Activated T-cell treated with anti-CD3 and anti-CD28 coated beads for 24 hours (primary cell): ENCODE results near the gene ZFHX3.

Experiments
- DNase-seq: peaks from one replicate; pipeline ENCODE4 v3.0.0-alpha.2; 2020; ENCODE audit warnings: low read depth

Gene ZFHX3

GRCh38 chr16:72873853-72874252, 174.1 kb downstream of the ZFHX3 start:
- DNase-seq, result no peak

- DNase-seq, result no peak
Observed at GRCh38 chr16:72873044-72873443, 174.9 kb downstream of the ZFHX3 start.

GRCh38 chr16:72865835-72866234, 182.1 kb downstream of the ZFHX3 start:
- no peak for DNase-seq

- no peak for DNase-seq
Observed at GRCh38 chr16:72865258-72865657, 182.7 kb downstream of the ZFHX3 start.

GRCh38 chr16:72864130-72864833, 183.6 kb downstream of the ZFHX3 start:
- DNase-seq, result no peak

GRCh38 chr16:72862090-72862489, 185.8 kb downstream of the ZFHX3 start:
- no peak for DNase-seq

- no peak for DNase-seq
Observed at GRCh38 chr16:72860726-72861562, 187.0 kb downstream of the ZFHX3 start.

- DNase-seq, result no peak
Observed at GRCh38 chr16:72859581-72859980, 188.3 kb downstream of the ZFHX3 start.

GRCh38 chr16:72858665-72859493, 189.0 kb downstream of the ZFHX3 start:
- DNase-seq, result no peak

- no peak for DNase-seq
Observed at GRCh38 chr16:72857834-72858664, 189.9 kb downstream of the ZFHX3 start.

GRCh38 chr16:72856797-72857196, 191.1 kb downstream of the ZFHX3 start:
- DNase-seq, result no peak

GRCh38 chr16:72854267-72854959, 193.5 kb downstream of the ZFHX3 start:
- DNase-seq, result no peak

GRCh38 chr16:72853575-72854266, 194.2 kb downstream of the ZFHX3 start:
- DNase-seq, result no peak

- DNase-seq, result no peak
Observed at GRCh38 chr16:72852421-72852820, 195.5 kb downstream of the ZFHX3 start.

- DNase-seq, result no peak
Observed at GRCh38 chr16:72850853-72851252, 197.1 kb downstream of the ZFHX3 start.

GRCh38 chr16:72850021-72850420, 197.9 kb downstream of the ZFHX3 start:
- no peak for DNase-seq

GRCh38 chr16:72848759-72849664, 198.9 kb downstream of the ZFHX3 start:
- no peak for DNase-seq

GRCh38 chr16:72848028-72848400, 199.9 kb downstream of the ZFHX3 start:
- DNase-seq, result no peak
